Measurements from ENCODE around the gene MYL6.
"Not testable (repeated sequence)": the region's sequence is repeated elsewhere in the genome, so short reads cannot be mapped to it uniquely, and the experiment has no call there.

The MYL6 gene

GRCh38 chr12:56190695-56191155, 32.6 kb downstream of the MYL6 start:
- DNase-seq, result no peak

DNA sequence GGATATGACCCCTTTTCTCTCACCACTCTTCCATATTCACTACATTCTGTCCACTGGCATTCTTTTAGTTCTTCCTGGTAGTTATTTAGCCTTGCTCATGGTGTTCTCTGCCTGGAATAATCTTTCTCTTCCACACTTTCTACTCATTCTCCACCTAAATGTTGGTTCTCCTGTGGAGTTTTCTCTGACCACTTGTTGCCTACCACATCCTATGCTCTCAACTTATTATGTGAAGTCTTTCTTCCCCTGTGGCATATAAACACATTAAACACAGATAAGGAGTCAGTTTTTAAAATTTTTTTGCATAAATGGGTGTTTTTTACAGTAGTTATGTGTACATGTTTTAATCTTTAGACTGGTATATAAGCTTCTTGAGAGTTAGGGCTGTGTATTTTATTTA, 34.4 kb downstream of the MYL6 start:
- DNase-seq, result no peak

- DNase-seq, result peak; percentile 83
Observed at GRCh38 chr12:56193025-56193578, 34.9 kb downstream of the MYL6 start.

- DNase-seq, result not testable (repeated sequence)
Observed at GRCh38 chr12:56196818-56197550, 38.8 kb downstream of the MYL6 start.

GRCh38 chr12:56197921-56198635, 39.9 kb downstream of the MYL6 start:
- DNase-seq, result no peak

GRCh38 chr12:56198836-56199235, 40.7 kb downstream of the MYL6 start:
- no peak for DNase-seq

- no peak for DNase-seq
Observed at GRCh38 chr12:56202366-56202765, 44.2 kb downstream of the MYL6 start.

- no peak for DNase-seq
Observed at GRCh38 chr12:56202838-56203237, 44.7 kb downstream of the MYL6 start.

GRCh38 chr12:56204275-56204674, 46.1 kb downstream of the MYL6 start:
- DNase-seq, result no peak

GRCh38 chr12:56205445-56205844, 47.3 kb downstream of the MYL6 start:
- DNase-seq, result no peak

GRCh38 chr12:56206452-56207166, 48.5 kb downstream of the MYL6 start:
- DNase-seq, result peak; percentile 75

DNA sequence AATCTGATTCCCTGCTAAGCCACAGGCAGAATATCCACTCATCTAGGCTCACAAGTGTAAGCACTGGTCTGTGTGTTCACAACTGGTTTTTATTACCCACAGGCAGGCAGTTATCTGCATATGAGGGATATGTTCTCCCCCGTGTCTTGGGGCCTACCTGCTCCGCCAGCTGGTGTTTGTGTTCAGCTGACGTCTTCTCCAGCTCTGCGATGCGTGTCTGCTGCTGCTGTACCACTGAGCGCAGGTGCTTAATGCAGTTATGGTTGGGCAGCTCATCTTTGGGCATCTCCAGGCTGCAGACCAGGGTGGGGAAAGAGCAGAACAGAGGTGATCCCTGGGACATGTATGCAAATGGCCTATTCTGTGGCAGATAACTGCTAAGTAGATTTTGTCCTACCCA, 49.8 kb downstream of the MYL6 start:
- no peak for DNase-seq
